GM12878 (cell line): ENCODE data around the gene TAF13. TPM values are rescaled to one million over a fixed set of nuclear protein-coding genes. Genes with fewer than 3 reads are reported as not detected.

Experiments used
- polyA plus RNA-seq, 11 experiments: library from polyadenylated mRNA; depleted of rRNA in 4 of 11; unstranded in 6 of 11; stranded (reverse) in 5 of 11; fragments of >200 nt; fragmentation: Nextera tagmentation in 4 of 11; fragmentation: Illumina TruSeq in 1 of 11; extraction: Ambion mirVana in 4 of 11; extraction: Trizol in 1 of 11; gene quantifications; 1 replicate in 1 of 11; 2 replicates in 10 of 11; pipeline versions ENCODE4 v1.2.1 to v1.2.3, GENCODE V29; 2011 to 2016; ENCODE audit warnings: inconsistent platforms in 2 of 11, missing spikeins in 2 of 11, low read depth in 1 of 11
- small RNA-seq: library from RNA; depleted of rRNA; stranded (forward); fragments of <200 nt; gene quantifications from one replicate; pipeline ENCODE3, GENCODE V24; 2014
- total RNA-seq, 4 experiments: library from RNA; depleted of rRNA in 3 of 4; stranded (reverse); fragments of >200 nt in 3 of 4; fragmentation: Illumina TruSeq in 1 of 4; extraction: Trizol in 1 of 4; gene quantifications; 2 replicates each; pipeline versions ENCODE4 v1.2.1 to v1.2.3, GENCODE V29; 2013 to 2021

TAF13 gene
- total and polyA plus RNA-seq, 10 of the 15 experiments (the other 5 are each of a cell fraction or from before 2014, with no cell fraction given) = 8.1 to 30.6 (median 18.0) TPM

Small RNA genes lying within 50 kb of the gene (small RNA-seq; reads per million reads assigned to genes)
- gene AL356488.2 = not detected
- not detected for gene BX679664.1

Other genes starting within 250 kb of the TAF13 start
Only the 7 nearest of the 10 such genes appear.
- gene GPSM2, start 199.0 kb downstream of the TAF13 start, total RNA-seq (2014; rRNA removed) = 19.1 and 19.6 TPM in 2 replicates
- gene GPSM2, start 199.0 kb downstream of the TAF13 start, total RNA-seq (2014; rRNA removed; fragmentation: Illumina TruSeq; extraction: Trizol) = 21.2 and 23.0 TPM in 2 replicates
- 14.8 and 19.2 TPM in 2 replicates for gene GPSM2, start 199.0 kb downstream of the TAF13 start, total RNA-seq (2021)
- gene GPSM2, start 199.0 kb downstream of the TAF13 start, polyA plus RNA-seq (2011; rRNA removed) = 16.1 and 25.7 TPM in 2 replicates
- 19.7 and 23.2 TPM in 2 replicates for gene GPSM2, start 199.0 kb downstream of the TAF13 start, polyA plus RNA-seq (2014; fragmentation: Illumina TruSeq; extraction: Trizol)
- 1 to 10 TPM; 3.5 to 4.5 TPM for gene GPSM2, start 199.0 kb downstream of the TAF13 start, polyA plus RNA-seq (2014; fragmentation: Nextera tagmentation; extraction: Ambion mirVana)
- 10.5 and 11.8 TPM in 2 replicates for gene GPSM2, start 199.0 kb downstream of the TAF13 start, polyA plus RNA-seq (2014; rRNA removed)
- gene GPSM2, start 199.0 kb downstream of the TAF13 start, polyA plus RNA-seq (2016; fragmentation: Nextera tagmentation; extraction: Ambion mirVana) = 10 to 100 TPM; 20.5 to 21.2 TPM
- 11.9 and 13.8 TPM in 2 replicates for gene CLCC1, start 112.5 kb downstream of the TAF13 start, total RNA-seq (2014; rRNA removed)
- 16.0 and 16.8 TPM in 2 replicates for gene CLCC1, start 112.5 kb downstream of the TAF13 start, total RNA-seq (2014; rRNA removed; fragmentation: Illumina TruSeq; extraction: Trizol)
- 19.3 and 19.6 TPM in 2 replicates for gene CLCC1, start 112.5 kb downstream of the TAF13 start, total RNA-seq (2021)
- gene CLCC1, start 112.5 kb downstream of the TAF13 start, polyA plus RNA-seq (2011; rRNA removed) = 25.8 and 39.4 TPM in 2 replicates
- 14.6 and 15.5 TPM in 2 replicates for gene CLCC1, start 112.5 kb downstream of the TAF13 start, polyA plus RNA-seq (2014; fragmentation: Illumina TruSeq; extraction: Trizol)
- gene CLCC1, start 112.5 kb downstream of the TAF13 start, polyA plus RNA-seq (2014; fragmentation: Nextera tagmentation; extraction: Ambion mirVana) = 10 to 100 TPM; 12.7 to 13.3 TPM
- 15.5 TPM in 2 replicates for gene CLCC1, start 112.5 kb downstream of the TAF13 start, polyA plus RNA-seq (2014; rRNA removed)
- gene CLCC1, start 112.5 kb downstream of the TAF13 start, polyA plus RNA-seq (2016; fragmentation: Nextera tagmentation; extraction: Ambion mirVana) = 10 to 100 TPM; 21.6 to 22.3 TPM
- gene WDR47, start 33.9 kb downstream of the TAF13 start, total RNA-seq (2014; rRNA removed) = 5.3 and 6.0 TPM in 2 replicates
- 5.9 TPM in 2 replicates for gene WDR47, start 33.9 kb downstream of the TAF13 start, total RNA-seq (2014; rRNA removed; fragmentation: Illumina TruSeq; extraction: Trizol)
- gene WDR47, start 33.9 kb downstream of the TAF13 start, total RNA-seq (2021) = 8.3 TPM in 2 replicates
- 9.7 and 12.7 TPM in 2 replicates for gene WDR47, start 33.9 kb downstream of the TAF13 start, polyA plus RNA-seq (2011; rRNA removed)
- 5.8 and 6.8 TPM in 2 replicates for gene WDR47, start 33.9 kb downstream of the TAF13 start, polyA plus RNA-seq (2014; fragmentation: Illumina TruSeq; extraction: Trizol)
- gene WDR47, start 33.9 kb downstream of the TAF13 start, polyA plus RNA-seq (2014; fragmentation: Nextera tagmentation; extraction: Ambion mirVana) = 1 to 10 TPM; 2.4 TPM
- gene WDR47, start 33.9 kb downstream of the TAF13 start, polyA plus RNA-seq (2014; rRNA removed) = 3.7 and 4.5 TPM in 2 replicates
- 1 to 10 TPM; 7.1 to 9.1 TPM for gene WDR47, start 33.9 kb downstream of the TAF13 start, polyA plus RNA-seq (2016; fragmentation: Nextera tagmentation; extraction: Ambion mirVana)
- gene TMEM167B, start 14.8 kb upstream of the TAF13 start, total RNA-seq (2014; rRNA removed) = 20.6 and 23.7 TPM in 2 replicates
- gene TMEM167B, start 14.8 kb upstream of the TAF13 start, total RNA-seq (2014; rRNA removed; fragmentation: Illumina TruSeq; extraction: Trizol) = 21.8 and 22.5 TPM in 2 replicates
- gene TMEM167B, start 14.8 kb upstream of the TAF13 start, total RNA-seq (2021) = 26.1 and 27.1 TPM in 2 replicates
- gene TMEM167B, start 14.8 kb upstream of the TAF13 start, polyA plus RNA-seq (2011; rRNA removed) = 20.9 and 21.6 TPM in 2 replicates
- gene TMEM167B, start 14.8 kb upstream of the TAF13 start, polyA plus RNA-seq (2014; fragmentation: Illumina TruSeq; extraction: Trizol) = 24.5 and 26.9 TPM in 2 replicates
- 10 to 100 TPM; 15.6 to 24.8 TPM for gene TMEM167B, start 14.8 kb upstream of the TAF13 start, polyA plus RNA-seq (2014; fragmentation: Nextera tagmentation; extraction: Ambion mirVana)
- 17.0 and 17.6 TPM in 2 replicates for gene TMEM167B, start 14.8 kb upstream of the TAF13 start, polyA plus RNA-seq (2014; rRNA removed)
- gene TMEM167B, start 14.8 kb upstream of the TAF13 start, polyA plus RNA-seq (2016; fragmentation: Nextera tagmentation; extraction: Ambion mirVana) = 10 to 100 TPM; 17.2 to 17.7 TPM
- 0.05 TPM in 1 of 2 replicates, not detected in the other for gene ELAPOR1, start 38.1 kb upstream of the TAF13 start, total RNA-seq (2014; rRNA removed)
- gene ELAPOR1, start 38.1 kb upstream of the TAF13 start, total RNA-seq (2014; rRNA removed; fragmentation: Illumina TruSeq; extraction: Trizol) = 0.05 and 0.18 TPM in 2 replicates
- 0.21 TPM in 1 of 2 replicates, not detected in the other for gene ELAPOR1, start 38.1 kb upstream of the TAF13 start, total RNA-seq (2021)
- 1.2 and 2.1 TPM in 2 replicates for gene ELAPOR1, start 38.1 kb upstream of the TAF13 start, polyA plus RNA-seq (2011; rRNA removed)
- gene ELAPOR1, start 38.1 kb upstream of the TAF13 start, polyA plus RNA-seq (2014; fragmentation: Illumina TruSeq; extraction: Trizol) = 0.07 and 0.10 TPM in 2 replicates
- under 1 TPM; 0.04 to 0.24 TPM for gene ELAPOR1, start 38.1 kb upstream of the TAF13 start, polyA plus RNA-seq (2014; fragmentation: Nextera tagmentation; extraction: Ambion mirVana)
- gene ELAPOR1, start 38.1 kb upstream of the TAF13 start, polyA plus RNA-seq (2014; rRNA removed) = 0.05 and 0.06 TPM in 2 replicates
- under 1 TPM in 1 of 2 experiments, not detected in 1; 0.47 TPM for gene ELAPOR1, start 38.1 kb upstream of the TAF13 start, polyA plus RNA-seq (2016; fragmentation: Nextera tagmentation; extraction: Ambion mirVana)
- gene SARS1, start 137.9 kb upstream of the TAF13 start, total RNA-seq (2014; rRNA removed) = 120 and 123 TPM in 2 replicates
- gene SARS1, start 137.9 kb upstream of the TAF13 start, total RNA-seq (2014; rRNA removed; fragmentation: Illumina TruSeq; extraction: Trizol) = 133 and 137 TPM in 2 replicates
- 110 and 115 TPM in 2 replicates for gene SARS1, start 137.9 kb upstream of the TAF13 start, total RNA-seq (2021)
- 87.1 and 116 TPM in 2 replicates for gene SARS1, start 137.9 kb upstream of the TAF13 start, polyA plus RNA-seq (2011; rRNA removed)
- gene SARS1, start 137.9 kb upstream of the TAF13 start, polyA plus RNA-seq (2014; fragmentation: Illumina TruSeq; extraction: Trizol) = 139 and 152 TPM in 2 replicates
- gene SARS1, start 137.9 kb upstream of the TAF13 start, polyA plus RNA-seq (2014; fragmentation: Nextera tagmentation; extraction: Ambion mirVana) = 100 to 1,000 TPM; 148 to 202 TPM
- 103 and 110 TPM in 2 replicates for gene SARS1, start 137.9 kb upstream of the TAF13 start, polyA plus RNA-seq (2014; rRNA removed)
- gene SARS1, start 137.9 kb upstream of the TAF13 start, polyA plus RNA-seq (2016; fragmentation: Nextera tagmentation; extraction: Ambion mirVana) = 100 to 1,000 TPM; 163 to 168 TPM
- under 0.01 TPM in 1 of 2 replicates, not detected in the other for gene CELSR2, start 173.5 kb upstream of the TAF13 start, total RNA-seq (2014; rRNA removed)
- 0.04 and 0.14 TPM in 2 replicates for gene CELSR2, start 173.5 kb upstream of the TAF13 start, total RNA-seq (2014; rRNA removed; fragmentation: Illumina TruSeq; extraction: Trizol)
- gene CELSR2, start 173.5 kb upstream of the TAF13 start, total RNA-seq (2021) = 0.15 and 0.19 TPM in 2 replicates
- 0.03 and 0.07 TPM in 2 replicates for gene CELSR2, start 173.5 kb upstream of the TAF13 start, polyA plus RNA-seq (2011; rRNA removed)
- gene CELSR2, start 173.5 kb upstream of the TAF13 start, polyA plus RNA-seq (2014; fragmentation: Illumina TruSeq; extraction: Trizol) = 0.02 and 0.10 TPM in 2 replicates
- not detected for gene CELSR2, start 173.5 kb upstream of the TAF13 start, polyA plus RNA-seq (2014; fragmentation: Nextera tagmentation; extraction: Ambion mirVana)
- gene CELSR2, start 173.5 kb upstream of the TAF13 start, polyA plus RNA-seq (2014; rRNA removed) = 0.01 and 0.19 TPM in 2 replicates
- under 1 TPM; 0.03 to 0.04 TPM for gene CELSR2, start 173.5 kb upstream of the TAF13 start, polyA plus RNA-seq (2016; fragmentation: Nextera tagmentation; extraction: Ambion mirVana)